K562 (cell line): ENCODE results near the gene CD151. TPM values are rescaled to one million over a fixed set of nuclear protein-coding genes. Genes with fewer than 3 reads are reported as not detected.

Experiments
- ATAC-seq: fragments of 200-7000 bp; cut with Tn5 transposase; 3 replicates; pipeline ENCODE4 v1.9.1; 2020; ENCODE audit warnings: moderate library complexity
- BruUV-seq: library from RNA; stranded (reverse); fragments of 400-500 nt; replicated peaks from 2 replicates; lab custom pipeline; 2021; lab: Mats Ljungman, UMichigan
- CTCF ChIA-PET: fragments of 300-600 bp; formaldehyde crosslinking; extraction: SDS; loops from one replicate; lab custom pipeline; 2021; ENCODE audit warnings: low intra/inter-chr PET ratio; lab: Yijun Ruan, JAX
- POLR2A ChIA-PET: fragments of 300-600, 350-650 bp; sonication (Branson Sonifier 250); formaldehyde crosslinking; extraction: SDS; loops from one replicate; lab custom pipeline; 2021; ENCODE audit warnings: antibody characterized with exemption, inconsistent platforms; lab: Yijun Ruan, JAX
- DNase-seq, 4 experiments: peaks; one replicate each; pipeline versions ENCODE4 v3.0.0 to v3.0.0-alpha.2; 2011 to 2018; ENCODE audit warnings: low spot score in 3 of 4, mixed read lengths in 3 of 4; ENCODE audit errors: extremely low read depth in 1 of 4
- FAIRE-seq: peaks from 2 replicates; lab custom pipeline; 2011; peaks lifted over from hg19 to GRCh38; lab: Jason Lieb, UNC
- H2AFZ ChIP-seq: 2 replicates; pipeline ENCODE4 v1.6.0; 2011; ENCODE audit warnings: low read depth, low read length, control low read depth, inconsistent platforms
- H3K27ac ChIP-seq: fragments of 200-600 bp; 3 replicates; pipeline ENCODE4 v1.8.0; 2011; ENCODE audit warnings: low read depth, mild to moderate bottlenecking, control low read depth, inconsistent platforms, low read length, moderate library complexity, mixed read lengths; ENCODE audit errors: extremely low read depth
- H3K27me3 ChIP-seq, 2 experiments: fragments of 300-600 bp in 1 of 2; 2 replicates in 1 of 2; 3 replicates in 1 of 2; pipeline versions ENCODE4 v1.6.0 to v1.8.0; 2011; ENCODE audit warnings: inconsistent platforms in 2 of 2, low read length in 2 of 2, mild to moderate bottlenecking in 1 of 2, mixed read lengths in 1 of 2, moderate library complexity in 1 of 2; ENCODE audit not compliant: control insufficient read depth in 2 of 2, insufficient read depth in 2 of 2
- H3K36me3 ChIP-seq: fragments of 300-600 bp; 3 replicates; pipeline ENCODE4 v1.8.0; 2011; ENCODE audit warnings: mild to moderate bottlenecking, low read length, inconsistent platforms; ENCODE audit not compliant: control insufficient read depth, insufficient read depth
- H3K4me1 ChIP-seq, 2 experiments: fragments of 200-600 bp in 1 of 2; replicated peaks in 1 of 2; 2 replicates in 1 of 2; 3 replicates in 1 of 2; pipeline versions ENCODE4 v1.5.1 to v1.8.0; 2011; ENCODE audit warnings: inconsistent platforms in 2 of 2, low read length in 2 of 2, mild to moderate bottlenecking in 1 of 2, mixed read lengths in 1 of 2, moderate library complexity in 1 of 2; ENCODE audit not compliant: control insufficient read depth in 2 of 2, insufficient read depth in 2 of 2
- H3K4me2 ChIP-seq: 2 replicates; pipeline ENCODE4 v1.6.1; 2011; ENCODE audit warnings: low read length, control low read depth, inconsistent platforms, mixed read lengths; ENCODE audit not compliant: insufficient read depth
- H3K4me3 ChIP-seq: fragments of 200-600 bp; sonication (generic), shearing (Covaris generic); 2 replicates; pipeline ENCODE4 v1.5.1; 2016; ENCODE audit warnings: control low read depth, inconsistent platforms
- H3K79me2 ChIP-seq: fragments of 200-600 bp; 3 replicates; pipeline ENCODE4 v1.8.0; 2011; ENCODE audit warnings: low read length, inconsistent platforms; ENCODE audit not compliant: control insufficient read depth, insufficient read depth
- H3K9ac ChIP-seq, 2 experiments: 2 replicates each; pipeline versions ENCODE4 v1.6.0 to v1.6.1; 2011; ENCODE audit warnings: low read depth in 2 of 2, low read length in 2 of 2, control low read depth in 1 of 2, inconsistent platforms in 1 of 2, mild to moderate bottlenecking in 1 of 2, mixed read lengths in 1 of 2; ENCODE audit not compliant: insufficient read depth in 1 of 2
- H3K9me1 ChIP-seq: one replicate; pipeline ENCODE4 v1.6.0; 2011; ENCODE audit warnings: inconsistent platforms, mild to moderate bottlenecking, low read length, moderate library complexity; ENCODE audit not compliant: control insufficient read depth, insufficient read depth
- H3K9me3 ChIP-seq: replicated peaks from 2 replicates; pipeline ENCODE4 v1.5.1; 2011; ENCODE audit warnings: low read depth, low read length, inconsistent platforms; ENCODE audit not compliant: control insufficient read depth, insufficient read depth
- H4K20me1 ChIP-seq: replicated peaks from 2 replicates; pipeline ENCODE4 v1.6.1; 2011; ENCODE audit warnings: low read length, inconsistent platforms, mixed read lengths; ENCODE audit not compliant: control insufficient read depth, insufficient read depth
- ATF4 ChIP-seq: fragments of 450-650 bp; formaldehyde crosslinking; IDR thresholded peaks from 2 replicates; pipeline ENCODE4 v1.4.0; 2022; ENCODE audit warnings: mild to moderate bottlenecking, moderate library complexity
- E2F6 ChIP-seq, 2 experiments: IDR thresholded peaks; 2 replicates each; pipeline ENCODE4 v1.6.1; 2011; ENCODE audit warnings: borderline replicate concordance in 1 of 2, control low read depth in 1 of 2, low read depth in 1 of 2, low read length in 1 of 2, mild to moderate bottlenecking in 1 of 2, mixed read lengths in 1 of 2, moderate library complexity in 1 of 2; ENCODE audit not compliant: insufficient read depth in 1 of 2, insufficient read length in 1 of 2, poor library complexity in 1 of 2, severe bottlenecking in 1 of 2; ENCODE audit errors: extremely low read depth in 1 of 2
- EWSR1 ChIP-seq: fragments of 450-650 bp; IDR thresholded peaks from 2 replicates; pipeline ENCODE4 v1.6.1; 2018; ENCODE audit warnings: borderline replicate concordance, mild to moderate bottlenecking, low read depth, moderate library complexity; ENCODE audit not compliant: partially characterized antibody
- MAX ChIP-seq: sonication (generic); formaldehyde crosslinking; IDR thresholded peaks from 2 replicates; pipeline ENCODE4 v1.9.0; 2022; ENCODE audit warnings: mild to moderate bottlenecking, missing genetic modification reagents
- NFATC3 ChIP-seq: fragments of 450-650 bp; IDR thresholded peaks from 2 replicates; pipeline ENCODE4 v1.6.1; 2017; ENCODE audit warnings: mild to moderate bottlenecking
- NRF1 ChIP-seq, 2 experiments: fragments of 450-650 bp; IDR thresholded peaks in 1 of 2; conservative IDR thresholded peaks in 1 of 2; 2 replicates each; pipeline ENCODE4 v1.6.1; 2014; ENCODE audit warnings: mild to moderate bottlenecking in 2 of 2
- PML ChIP-seq: IDR thresholded peaks from 2 replicates; pipeline ENCODE4 v1.6.1; 2012; ENCODE audit warnings: low read length, inconsistent platforms
- POLR2G ChIP-seq: fragments of 200-400 bp; formaldehyde crosslinking; IDR thresholded peaks from 2 replicates; pipeline ENCODE4 v1.6.1; 2017; ENCODE audit warnings: low read depth, mild to moderate bottlenecking, antibody characterized with exemption, low read length, moderate library complexity
- U2AF2 ChIP-seq: fragments of 200-400 bp; formaldehyde crosslinking; optimal IDR thresholded peaks from 2 replicates; pipeline ENCODE3; 2017; ENCODE audit warnings: low read depth, mild to moderate bottlenecking, low read length
- ZFP36 ChIP-seq: fragments of 150-350 bp; IDR thresholded peaks from 2 replicates; pipeline ENCODE4 v1.6.1; 2018; ENCODE audit warnings: low read length, low read depth; ENCODE audit not compliant: partially characterized antibody
- ZNF778 ChIP-seq: fragments of 450-650 bp; formaldehyde crosslinking; IDR thresholded peaks from 2 replicates; pipeline ENCODE4 v1.4.0; 2020; ENCODE audit warnings: mild to moderate bottlenecking, moderate library complexity
- WGBS: fragments of 100-300 bp; shearing (Covaris generic); methylation state at CpG from one replicate; pipeline ENCODE4 v1.1.6; 2016; ENCODE audit warnings: low coverage, mixed read lengths; ENCODE audit not compliant: insufficient coverage; ENCODE audit errors: missing lambda C conversion rate; 5-methylcytosine and 5-hydroxymethylcytosine counted together
- in situ Hi-C: fragments of 300-500 bp; cut with MboI; formaldehyde crosslinking; loops from 4 replicates; pipeline ENCODE4 v1.15.0; 2018; ENCODE audit warnings: inconsistent platforms, mixed read lengths
- intact Hi-C: fragments of 100-400 bp; cut with micrococcal nuclease; formaldehyde crosslinking; loops from 2 replicates; pipeline ENCODE4 v1.14.2; 2022
- polyA plus RNA-seq, 8 experiments: library from polyadenylated mRNA; depleted of rRNA in 4 of 8; stranded (reverse) in 5 of 8; unstranded in 3 of 8; fragments of >200 nt; fragmentation: Nextera tagmentation in 2 of 8; fragmentation: Illumina TruSeq in 1 of 8; extraction: Ambion mirVana in 2 of 8; extraction: Trizol in 1 of 8; gene quantifications; 2 replicates each; pipeline versions ENCODE4 v1.2.1 to v1.2.3, GENCODE V29; 2011 to 2014; ENCODE audit warnings: inconsistent platforms in 1 of 8, missing spikeins in 1 of 8
- total RNA-seq, 7 experiments: library from RNA; depleted of rRNA in 6 of 7; stranded (reverse); fragments of >200 nt in 6 of 7; fragmentation: Illumina TruSeq in 2 of 7; extraction: Trizol in 2 of 7; gene quantifications; 2 replicates each; pipeline versions ENCODE4 v1.2.1 to v1.2.3, GENCODE V29; 2011 to 2021; ENCODE audit warnings: low replicate concordance in 1 of 7

CD151 gene
- total and polyA plus RNA-seq, 9 of the 15 experiments (the other 6 are each of a cell fraction or from before 2014, with no cell fraction given), result 2.3 to 187 (median 140) TPM

- no peak overlapping the region for H2AFZ ChIP-seq
- ChIA-PET CTCF (no interaction called here), POLR2A (interaction anchor here (0.7 to 1.8 kb wide), 5 partner anchors 14 to 891 kb away, joined by 3 to 13 read pairs (median 3); no protein-coding TSS in a partner anchor)
- no peak overlapping the region for H3K4me2 ChIP-seq
- WGBS, result 70% methylated on average over 20 of the region's 21 CpGs
- peaks cover 23% of the 10 kb centered on the region for H4K20me1 ChIP-seq
- peaks cover 14 to 95% of the 10 kb centered on the region in 2 experiments for H3K4me1 ChIP-seq
- TF ChIP-seq ZNF778 (CRISPR knock-in tag) (no peak), POLR2G (peak; percentile 66)
- FAIRE-seq, result no peak
- H3K9ac ChIP-seq, result peak overlapping the region in 1 of 2 experiments; percentile 84; a peak in 2 of 4 replicates
- no peak for DNase-seq
- H3K27ac ChIP-seq, result no peak overlapping the region
- H3K4me3 ChIP-seq, result no peak overlapping the region
- no peaks in the 10 kb centered on the region for H3K27me3 ChIP-seq
- H3K36me3 ChIP-seq, result no peaks in the 10 kb centered on the region; the same call in 2 of the 3 replicates
- BruUV-seq, result no TSS peak
- in situ Hi-C loops (no loop called here), intact Hi-C loops (no loop called here)
- no peaks in the 10 kb centered on the region for H3K79me2 ChIP-seq
- H3K9me3 ChIP-seq, result no peaks in the 10 kb centered on the region
- no peak for ATAC-seq
- H3K9me1 ChIP-seq, result peaks cover 5% of the 10 kb centered on the region
These were observed 27.7 kb downstream of the CD151 start for GRCh38 chr11:860234-861104.

- Histone ChIP-seq H3K79me2 (no peaks in the 10 kb centered on the region), H3K27ac (no peak overlapping the region), H3K9me3 (no peaks in the 10 kb centered on the region), H3K4me2 (no peak overlapping the region), H3K9ac (peak overlapping the region in 1 of 2 experiments; percentile 53; a peak in 1 of 4 replicates), H4K20me1 (peaks cover 26% of the 10 kb centered on the region), H3K27me3 (no peaks in the 10 kb centered on the region), H3K9me1 (peaks cover 5% of the 10 kb centered on the region), H3K4me1 (peaks cover 14 to 96% of the 10 kb centered on the region in 2 experiments), H3K36me3 (peaks cover 3% of the 10 kb centered on the region; the same call in 1 of the 3 replicates), H2AFZ (no peak overlapping the region), H3K4me3 (no peak overlapping the region)
- no peak for ATAC-seq
- WGBS, result 45% methylated on average over 13 of the region's 14 CpGs
- ChIA-PET CTCF (no interaction called here), POLR2A (interaction anchor here (0.6 to 1.1 kb wide), 2 partner anchors 13 to 18 kb away, joined by 3 to 4 read pairs; partner anchors contain the start of genes POLR2L and TSPAN4)
- FAIRE-seq, result no peak
- in situ Hi-C loops, result no loop called here
- no TSS peak for BruUV-seq
- intact Hi-C loops, result no loop called here
- DNase-seq, result no peak
- TF ChIP-seq EWSR1, result no peak
- no peak for TF ChIP-seq U2AF2
- peak; percentile 63 for TF ChIP-seq MAX (CRISPR knock-in tag)
- TF ChIP-seq PML, result no peak
- TF ChIP-seq ZFP36, result no peak
- peak in 1 of 2 experiments; percentile 43 for TF ChIP-seq E2F6 (IDR thresholded peaks at IDR 0.05; ENCODE audit: borderline replicate concordance in 1 of 2, extremely low read depth in 1 of 2, insufficient read depth in 1 of 2, insufficient read length in 1 of 2, low read depth in 1 of 2, low read length in 1 of 2, poor library complexity in 1 of 2, severe bottlenecking in 1 of 2)
- no peak for TF ChIP-seq NRF1 (conservative IDR thresholded peaks at IDR 0.05 in 1 of 2, IDR thresholded peaks at IDR 0.05 in 1 of 2)
- no peak for TF ChIP-seq ATF4
- TF ChIP-seq NFATC3, result no peak
These were observed 28.3 kb downstream of the CD151 start for GRCh38 chr11:861105-861479.
